ENCODE data around the gene U2SURP.

DNA sequence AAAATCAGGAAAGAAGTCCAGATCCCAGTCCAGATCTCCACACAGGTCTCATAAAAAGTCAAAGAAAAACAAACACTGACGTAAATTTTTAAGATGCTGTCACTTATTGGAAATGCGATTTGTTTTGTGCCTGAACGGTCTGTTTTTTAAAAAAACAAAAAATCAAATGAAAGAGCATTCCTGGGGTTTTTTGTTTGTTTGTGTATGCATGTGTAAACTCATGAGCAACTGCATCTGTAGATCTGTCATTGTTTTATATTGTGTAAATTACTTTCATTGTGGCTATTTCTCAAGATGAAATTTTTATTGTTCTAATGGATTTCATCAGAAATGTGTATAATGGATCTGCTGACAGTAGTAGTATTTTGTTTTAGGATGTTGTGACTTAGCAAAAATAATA lies 55.0 kb downstream of the U2SURP start:
- TF ChIP-seq CTCF (IDR thresholded peaks at IDR 0.05): no peak
- no peak for TF ChIP-seq POLR2AphosphoS5 (IDR thresholded peaks at IDR 0.05)
